Fibroblast of lung (primary cell): ENCODE data around the gene OTOP1.

Source experiments
- EZH2 ChIP-seq: IDR thresholded peaks from 2 replicates; pipeline ENCODE4 v1.5.1; 2012; ENCODE audit warnings: low read length, control low read depth, mild to moderate bottlenecking; ENCODE audit errors: missing control alignments
- TF ChIP-seq, protein P1 (sequence below), 2 donors: IDR thresholded peaks in 1 of 2; conservative IDR thresholded peaks in 1 of 2; 1 replicate in 1 of 2; 2 replicates in 1 of 2; pipeline ENCODE4 v1.5.1; 2011 to 2012; ENCODE audit warnings: low read length in 2 of 2, control low read depth in 1 of 2, inconsistent platforms in 1 of 2, low read depth in 1 of 2, mild to moderate bottlenecking in 1 of 2

DNA sequence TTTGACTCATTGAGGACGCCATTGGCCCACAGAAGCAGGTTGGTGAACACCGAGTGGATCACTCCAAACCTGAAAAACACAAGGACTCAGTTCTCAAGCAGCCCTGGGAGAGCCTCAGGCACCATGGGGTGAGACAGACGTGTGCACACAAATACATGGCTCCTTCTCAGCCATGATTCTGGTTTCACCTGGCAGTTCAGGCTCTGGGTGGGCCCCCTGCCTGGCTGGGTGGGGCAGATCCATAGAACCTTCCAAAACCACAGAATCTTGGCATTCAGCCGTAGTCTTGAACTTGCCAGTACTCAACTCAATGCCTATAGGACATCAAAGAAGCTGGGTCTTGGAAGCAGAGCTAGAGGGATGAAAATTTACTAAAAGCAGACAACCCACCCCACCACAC lies 24.2 kb downstream of the OTOP1 start:
- TF ChIP-seq, protein P1, sequence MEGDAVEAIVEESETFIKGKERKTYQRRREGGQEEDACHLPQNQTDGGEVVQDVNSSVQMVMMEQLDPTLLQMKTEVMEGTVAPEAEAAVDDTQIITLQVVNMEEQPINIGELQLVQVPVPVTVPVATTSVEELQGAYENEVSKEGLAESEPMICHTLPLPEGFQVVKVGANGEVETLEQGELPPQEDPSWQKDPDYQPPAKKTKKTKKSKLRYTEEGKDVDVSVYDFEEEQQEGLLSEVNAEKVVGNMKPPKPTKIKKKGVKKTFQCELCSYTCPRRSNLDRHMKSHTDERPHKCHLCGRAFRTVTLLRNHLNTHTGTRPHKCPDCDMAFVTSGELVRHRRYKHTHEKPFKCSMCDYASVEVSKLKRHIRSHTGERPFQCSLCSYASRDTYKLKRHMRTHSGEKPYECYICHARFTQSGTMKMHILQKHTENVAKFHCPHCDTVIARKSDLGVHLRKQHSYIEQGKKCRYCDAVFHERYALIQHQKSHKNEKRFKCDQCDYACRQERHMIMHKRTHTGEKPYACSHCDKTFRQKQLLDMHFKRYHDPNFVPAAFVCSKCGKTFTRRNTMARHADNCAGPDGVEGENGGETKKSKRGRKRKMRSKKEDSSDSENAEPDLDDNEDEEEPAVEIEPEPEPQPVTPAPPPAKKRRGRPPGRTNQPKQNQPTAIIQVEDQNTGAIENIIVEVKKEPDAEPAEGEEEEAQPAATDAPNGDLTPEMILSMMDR (conservative IDR thresholded peaks at IDR 0.05 in 1 of 2, IDR thresholded peaks at IDR 0.05 in 1 of 2; ENCODE audit: low read depth in 1 of 2, low read length in 2 of 2), result no peak
- no peak for TF ChIP-seq EZH2
